SK-N-SH treated with all-trans-retinoic acid at 6 μM for 48 hours (cell line): ENCODE results near the gene TBX10.

ENCODE experiments used
- TOX ChIP-seq: fragments of 250-450 bp; sonication (Bioruptor Pico); IDR thresholded peaks from 2 replicates; pipeline ENCODE4 v1.8.0; 2021; ENCODE audit warnings: mild to moderate bottlenecking, moderate library complexity, borderline replicate concordance
- TF ChIP-seq, protein P1 (sequence below): fragments of 250-450 bp; sonication (Bioruptor Pico); IDR thresholded peaks from 2 replicates; pipeline ENCODE4 v1.5.1; 2021; ENCODE audit warnings: mild to moderate bottlenecking, moderate library complexity
- TF ChIP-seq, protein P2 (sequence below): fragments of 250-450 bp; sonication (Bioruptor Pico); IDR thresholded peaks from 2 replicates; pipeline ENCODE4 v1.8.0; 2021; ENCODE audit warnings: low read depth, mild to moderate bottlenecking, moderate library complexity, borderline replicate concordance

DNA sequence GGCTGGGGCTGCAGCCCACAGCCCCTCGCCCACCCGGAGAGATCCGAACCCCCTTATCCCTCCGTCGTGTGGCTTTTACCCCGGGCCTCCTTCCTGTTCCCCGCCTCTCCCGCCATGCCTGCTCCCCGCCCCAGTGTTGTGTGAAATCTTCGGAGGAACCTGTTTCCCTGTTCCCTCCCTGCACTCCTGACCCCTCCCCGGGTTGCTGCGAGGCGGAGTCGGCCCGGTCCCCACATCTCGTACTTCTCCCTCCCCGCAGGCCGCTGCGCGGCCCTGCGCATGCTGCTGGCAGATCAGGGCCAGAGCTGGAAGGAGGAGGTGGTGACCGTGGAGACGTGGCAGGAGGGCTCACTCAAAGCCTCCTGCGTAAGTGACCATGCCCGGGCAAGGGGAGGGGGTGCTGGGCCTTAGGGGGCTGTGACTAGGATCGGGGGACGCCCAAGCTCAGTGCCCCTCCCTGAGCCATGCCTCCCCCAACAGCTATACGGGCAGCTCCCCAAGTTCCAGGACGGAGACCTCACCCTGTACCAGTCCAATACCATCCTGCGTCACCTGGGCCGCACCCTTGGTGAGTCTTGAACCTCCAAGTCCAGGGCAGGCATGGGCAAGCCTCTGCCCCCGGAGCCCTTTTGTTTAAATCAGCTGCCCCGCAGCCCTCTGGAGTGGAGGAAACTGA is 55.2 kb downstream of the TBX10 start:
- TF ChIP-seq, protein P1, sequence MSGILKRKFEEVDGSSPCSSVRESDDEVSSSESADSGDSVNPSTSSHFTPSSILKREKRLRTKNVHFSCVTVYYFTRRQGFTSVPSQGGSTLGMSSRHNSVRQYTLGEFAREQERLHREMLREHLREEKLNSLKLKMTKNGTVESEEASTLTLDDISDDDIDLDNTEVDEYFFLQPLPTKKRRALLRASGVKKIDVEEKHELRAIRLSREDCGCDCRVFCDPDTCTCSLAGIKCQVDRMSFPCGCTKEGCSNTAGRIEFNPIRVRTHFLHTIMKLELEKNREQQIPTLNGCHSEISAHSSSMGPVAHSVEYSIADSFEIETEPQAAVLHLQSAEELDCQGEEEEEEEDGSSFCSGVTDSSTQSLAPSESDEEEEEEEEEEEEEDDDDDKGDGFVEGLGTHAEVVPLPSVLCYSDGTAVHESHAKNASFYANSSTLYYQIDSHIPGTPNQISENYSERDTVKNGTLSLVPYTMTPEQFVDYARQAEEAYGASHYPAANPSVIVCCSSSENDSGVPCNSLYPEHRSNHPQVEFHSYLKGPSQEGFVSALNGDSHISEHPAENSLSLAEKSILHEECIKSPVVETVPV (CRISPR knock-in tag) = no peak
- no peak for TF ChIP-seq TOX
- TF ChIP-seq, protein P2, sequence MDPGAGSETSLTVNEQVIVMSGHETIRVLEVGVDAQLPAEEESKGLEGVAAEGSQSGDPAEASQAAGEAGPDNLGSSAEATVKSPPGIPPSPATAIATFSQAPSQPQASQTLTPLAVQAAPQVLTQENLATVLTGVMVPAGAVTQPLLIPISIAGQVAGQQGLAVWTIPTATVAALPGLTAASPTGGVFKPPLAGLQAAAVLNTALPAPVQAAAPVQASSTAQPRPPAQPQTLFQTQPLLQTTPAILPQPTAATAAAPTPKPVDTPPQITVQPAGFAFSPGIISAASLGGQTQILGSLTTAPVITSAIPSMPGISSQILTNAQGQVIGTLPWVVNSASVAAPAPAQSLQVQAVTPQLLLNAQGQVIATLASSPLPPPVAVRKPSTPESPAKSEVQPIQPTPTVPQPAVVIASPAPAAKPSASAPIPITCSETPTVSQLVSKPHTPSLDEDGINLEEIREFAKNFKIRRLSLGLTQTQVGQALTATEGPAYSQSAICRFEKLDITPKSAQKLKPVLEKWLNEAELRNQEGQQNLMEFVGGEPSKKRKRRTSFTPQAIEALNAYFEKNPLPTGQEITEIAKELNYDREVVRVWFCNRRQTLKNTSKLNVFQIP (CRISPR knock-in tag) = no peak
